GM21619 (cell line): ENCODE data around the gene F11.
"Not testable (repeated sequence)": the region's sequence is repeated elsewhere in the genome, so short reads cannot be mapped to it uniquely, and the experiment has no call there.

Source experiments
- ATAC-seq: cut with Tn5 transposase; IDR thresholded peaks from one replicate; pipeline ENCODE4 v1.9.1; 2021; ENCODE audit not compliant: unreplicated experiment

F11 gene

GRCh38 chr4:186265683-186266652 lies at the start of gene F11:
F11 (plus strand) TSS chr4:186266189; CDS start chr4:186267137, 948 bp downstream.
- ATAC-seq: no peak

- no peak for ATAC-seq
Observed at GRCh38 chr4:186216465-186217024, 49.4 kb upstream of the F11 start.

GRCh38 chr4:186217733-186218293 lies 48.2 kb upstream of the F11 start:
- no peak for ATAC-seq

- no peak for ATAC-seq
Observed at GRCh38 chr4:186221624-186222023, 44.4 kb upstream of the F11 start.

- no peak for ATAC-seq
Observed at GRCh38 chr4:186225848-186226247, 40.1 kb upstream of the F11 start.

GRCh38 chr4:186226521-186227189 lies 39.3 kb upstream of the F11 start:
- no peak for ATAC-seq

GRCh38 chr4:186227221-186227620 lies 38.8 kb upstream of the F11 start, which contains the start of gene KLKB1:
KLKB1 (plus strand) TSS chr4:186227507; CDS start chr4:186228196, 689 bp downstream.
- no peak for ATAC-seq

- ATAC-seq: no peak
Observed at GRCh38 chr4:186227744-186228513, 38.1 kb upstream of the F11 start.

GRCh38 chr4:186228514-186228894 lies 37.5 kb upstream of the F11 start:
- no peak for ATAC-seq

GRCh38 chr4:186234367-186234766 lies 31.6 kb upstream of the F11 start:
- ATAC-seq: no peak

- ATAC-seq: no peak
Observed at GRCh38 chr4:186236126-186236525, 29.9 kb upstream of the F11 start.

GRCh38 chr4:186240452-186240847 lies 25.5 kb upstream of the F11 start:
- ATAC-seq: no peak

GRCh38 chr4:186240848-186241491 lies 25.0 kb upstream of the F11 start:
- no peak for ATAC-seq

- ATAC-seq: no peak
Observed at GRCh38 chr4:186241616-186242015, 24.4 kb upstream of the F11 start.

- ATAC-seq: not testable (repeated sequence)
Observed at GRCh38 chr4:186242031-186242430, 24.0 kb upstream of the F11 start.

GRCh38 chr4:186243331-186243730 lies 22.7 kb upstream of the F11 start:
- no peak for ATAC-seq

GRCh38 chr4:186244835-186245234 lies 21.2 kb upstream of the F11 start:
- no peak for ATAC-seq

- ATAC-seq: not testable (repeated sequence)
Observed at GRCh38 chr4:186247062-186247752, 18.8 kb upstream of the F11 start.

- no peak for ATAC-seq
Observed at GRCh38 chr4:186248643-186249042, 17.3 kb upstream of the F11 start.
